GM10847 (cell line): ENCODE data around the gene HSPBP1.

Experiments used
- POLR2A ChIP-seq: IDR thresholded peaks from 2 replicates; pipeline ENCODE4 v1.6.1; 2011; ENCODE audit not compliant: insufficient read length; ENCODE audit errors: extremely low read depth

Gene HSPBP1

DNA sequence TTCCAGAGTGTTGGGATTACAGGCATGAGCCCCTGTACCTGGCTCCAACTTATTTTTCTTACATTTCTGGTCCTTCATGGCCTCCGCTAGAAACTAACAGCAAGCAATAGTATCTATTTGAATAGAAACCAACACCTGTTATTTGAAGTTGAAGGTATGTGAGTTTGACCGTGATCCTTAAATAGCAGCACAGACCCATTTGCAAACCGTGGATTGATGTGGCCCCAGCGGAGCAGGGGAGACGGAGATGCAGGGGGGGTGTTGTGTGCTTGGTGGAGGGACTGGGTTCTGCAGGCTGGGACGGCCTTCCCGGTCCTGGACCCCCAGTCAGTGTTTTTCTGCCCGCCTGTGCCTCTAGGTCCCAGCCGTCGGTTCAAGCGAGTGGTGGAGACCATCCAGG, 28.4 kb upstream of the HSPBP1 start:
- TF ChIP-seq POLR2A: no peak

DNA sequence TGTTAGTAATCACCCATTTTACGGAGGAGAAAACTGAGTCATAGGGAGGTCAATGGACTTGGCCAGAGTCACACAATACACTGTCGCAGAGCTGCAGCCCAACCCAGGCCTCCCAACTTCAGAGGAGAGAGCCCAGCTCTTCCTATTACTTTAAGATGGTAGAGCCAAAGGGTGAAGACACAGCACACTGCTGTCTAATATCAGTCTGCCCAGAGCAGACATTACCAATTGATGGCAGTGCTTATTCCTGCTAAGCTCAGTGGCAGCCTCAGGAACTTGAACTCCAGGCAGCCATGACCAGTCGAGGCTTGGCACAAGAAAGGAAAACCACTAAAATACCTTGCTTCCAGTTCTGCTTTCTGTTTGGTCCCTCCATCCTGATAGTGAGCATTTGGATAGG, 26.8 kb upstream of the HSPBP1 start:
- TF ChIP-seq POLR2A: no peak

DNA sequence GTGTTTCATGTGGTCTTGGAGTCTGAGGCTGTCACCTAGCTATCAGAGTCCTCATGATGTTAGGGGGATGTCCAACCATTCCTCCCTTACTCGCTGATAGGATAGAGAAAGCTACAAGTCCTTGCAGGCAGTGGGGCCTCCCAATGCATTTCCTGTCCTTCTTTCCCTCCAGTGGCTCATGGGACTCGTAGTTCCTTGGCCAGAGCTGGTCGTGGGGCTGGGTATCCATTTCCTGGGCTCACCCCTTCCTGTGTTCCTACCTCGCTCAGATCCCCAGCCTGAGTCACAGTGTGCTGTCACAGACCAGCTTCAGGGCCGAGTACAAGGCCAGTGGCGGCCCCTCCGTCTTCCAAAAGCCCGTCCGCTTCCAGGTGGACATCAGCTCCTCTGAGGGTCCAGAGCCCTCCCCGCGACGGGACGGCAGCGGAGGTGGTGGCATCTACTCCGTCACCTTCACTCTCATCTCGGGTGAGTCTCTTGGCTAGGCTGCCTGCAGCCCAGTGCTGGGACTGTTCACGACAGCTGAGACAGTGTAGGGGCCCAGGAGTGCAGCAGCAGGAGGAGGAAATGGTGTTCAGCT, 26.2 kb upstream of the HSPBP1 start:
- no peak for TF ChIP-seq POLR2A

GRCh38 chr19:55305491-55305890, 25.6 kb upstream of the HSPBP1 start:
- no peak for TF ChIP-seq POLR2A

DNA sequence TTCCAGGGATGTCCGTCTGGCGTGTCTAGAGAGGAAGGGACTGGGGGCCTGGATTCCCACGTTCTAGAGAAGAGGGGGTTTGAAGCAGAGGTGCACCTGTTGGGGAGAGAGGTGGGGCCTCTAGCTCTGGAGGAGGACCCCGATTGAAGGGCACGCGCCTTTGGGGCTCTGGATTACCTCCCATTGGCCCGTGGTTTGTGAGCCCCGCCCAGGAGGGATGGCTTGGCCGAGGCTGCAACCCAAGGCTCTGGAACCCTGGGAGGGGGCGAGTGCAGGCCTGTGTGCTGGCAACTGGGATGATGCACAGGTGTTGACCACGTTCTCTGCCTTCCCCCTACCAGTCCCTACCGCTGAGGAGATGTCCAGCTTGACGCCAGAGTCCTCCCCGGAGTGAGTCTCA, 25.1 kb upstream of the HSPBP1 start:
- TF ChIP-seq POLR2A: no peak

DNA sequence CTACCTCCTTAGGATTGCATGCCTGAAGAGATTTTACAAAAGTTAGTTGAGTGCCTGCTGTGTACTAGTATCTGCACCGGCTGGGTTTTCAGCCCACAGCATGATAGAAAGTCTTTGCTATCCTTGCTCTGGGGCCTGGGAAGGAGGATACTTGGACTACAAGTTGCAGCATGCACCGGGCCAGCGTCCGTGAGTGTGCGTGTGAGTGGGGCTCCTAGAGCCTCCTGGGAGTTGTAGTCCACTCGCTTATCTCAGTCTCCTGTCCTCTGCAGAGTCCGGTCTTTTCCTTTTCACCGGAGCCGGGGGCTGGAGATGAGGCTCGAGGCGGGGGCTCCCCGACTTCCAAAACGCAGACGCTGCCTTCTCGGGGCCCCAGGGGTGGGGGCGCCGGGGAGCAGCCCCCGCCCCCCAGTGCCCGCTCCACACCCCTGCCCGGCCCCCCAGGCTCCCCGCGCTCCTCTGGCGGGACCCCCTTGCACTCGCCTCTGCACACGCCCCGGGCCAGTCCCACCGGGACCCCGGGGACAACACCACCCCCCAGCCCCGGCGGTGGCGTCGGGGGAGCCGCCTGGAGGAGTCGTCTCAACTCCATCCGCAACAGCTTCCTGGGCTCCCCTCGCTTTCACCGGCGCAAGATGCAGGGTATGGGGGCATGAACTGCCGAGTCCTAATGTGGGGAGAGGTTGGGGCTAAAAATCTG, 24.5 kb upstream of the HSPBP1 start:
- TF ChIP-seq POLR2A: no peak

DNA sequence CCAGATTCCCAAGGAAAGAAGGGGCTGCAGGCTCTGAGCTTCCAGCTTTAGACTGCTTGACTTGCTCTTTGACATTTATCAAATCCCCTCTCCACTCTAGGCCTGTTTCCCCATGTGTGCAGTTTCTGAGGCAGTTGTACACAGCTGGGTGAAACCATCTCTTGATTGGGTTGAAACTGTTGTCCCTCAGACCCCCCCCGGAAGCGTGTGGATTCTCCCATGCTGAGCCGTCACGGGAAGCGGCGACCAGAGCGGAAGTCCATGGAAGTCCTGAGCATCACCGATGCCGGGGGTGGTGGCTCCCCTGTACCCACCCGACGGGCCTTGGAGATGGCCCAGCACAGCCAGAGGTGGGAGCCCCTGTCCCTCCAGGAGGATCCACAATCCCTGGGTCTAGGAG, 23.6 kb upstream of the HSPBP1 start:
- TF ChIP-seq POLR2A: no peak

DNA sequence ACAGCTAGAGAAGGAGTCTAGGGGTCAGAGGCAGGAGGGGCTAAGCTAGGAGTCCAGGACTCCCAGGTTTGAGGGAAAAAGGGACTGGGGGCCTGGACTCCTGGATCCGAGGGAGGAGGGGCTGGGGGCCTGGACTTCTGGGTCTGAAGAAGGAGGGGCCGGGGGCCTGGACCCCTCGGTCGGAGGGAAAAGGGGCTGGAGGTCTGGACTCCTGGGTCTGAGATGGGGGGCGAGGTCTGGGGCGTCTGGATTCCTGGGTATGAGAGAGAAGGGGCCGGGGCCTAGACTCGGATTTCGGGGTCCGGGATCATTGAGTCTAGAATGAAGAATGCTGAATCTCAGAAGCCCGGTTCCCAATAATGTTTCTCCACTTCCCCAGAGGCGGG, 22.4 kb upstream of the HSPBP1 start:
- TF ChIP-seq POLR2A: no peak

DNA sequence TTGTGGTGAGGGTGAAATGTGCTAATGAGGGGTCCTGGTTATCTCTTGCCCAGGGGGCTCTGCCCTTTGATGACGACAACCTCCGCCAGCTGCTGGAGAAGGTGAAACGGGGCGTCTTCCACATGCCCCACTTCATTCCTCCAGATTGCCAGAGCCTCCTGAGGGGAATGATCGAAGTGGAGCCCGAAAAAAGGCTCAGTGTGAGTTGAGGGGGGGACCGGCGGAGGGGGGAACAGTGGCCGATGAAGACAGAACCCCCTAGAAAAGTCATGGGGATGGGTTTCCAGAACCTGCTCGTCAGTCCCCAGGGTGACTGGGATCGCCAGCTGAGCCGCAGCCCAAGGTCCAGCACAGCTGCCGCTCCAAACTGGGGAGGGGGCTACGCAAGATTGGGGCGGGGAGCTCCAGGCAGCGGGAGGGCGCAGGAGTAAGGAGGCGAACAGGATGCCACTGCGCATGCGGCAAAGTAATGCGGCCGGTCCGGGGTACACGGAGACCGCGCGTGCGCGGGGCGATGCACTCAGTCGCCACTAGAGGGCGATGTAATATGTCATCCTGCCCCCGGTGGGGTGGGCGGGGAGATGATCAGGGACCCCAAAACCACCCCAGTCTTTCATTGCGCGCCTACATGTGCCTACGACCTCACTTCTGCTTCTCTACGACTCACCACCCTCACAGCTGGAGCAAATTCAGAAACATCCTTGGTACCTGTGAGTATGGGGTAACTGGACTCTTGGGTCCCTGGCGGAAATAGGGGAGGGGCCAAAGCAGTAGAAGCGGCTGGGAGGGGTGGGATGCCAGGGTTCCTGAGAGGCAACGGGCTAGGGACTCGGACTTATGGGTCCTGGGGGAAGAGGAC, 21.8 kb upstream of the HSPBP1 start:
- no peak for TF ChIP-seq POLR2A

- no peak for TF ChIP-seq POLR2A
Measured at GRCh38 chr19:55300886-55301458, 21.1 kb upstream of the HSPBP1 start.

DNA sequence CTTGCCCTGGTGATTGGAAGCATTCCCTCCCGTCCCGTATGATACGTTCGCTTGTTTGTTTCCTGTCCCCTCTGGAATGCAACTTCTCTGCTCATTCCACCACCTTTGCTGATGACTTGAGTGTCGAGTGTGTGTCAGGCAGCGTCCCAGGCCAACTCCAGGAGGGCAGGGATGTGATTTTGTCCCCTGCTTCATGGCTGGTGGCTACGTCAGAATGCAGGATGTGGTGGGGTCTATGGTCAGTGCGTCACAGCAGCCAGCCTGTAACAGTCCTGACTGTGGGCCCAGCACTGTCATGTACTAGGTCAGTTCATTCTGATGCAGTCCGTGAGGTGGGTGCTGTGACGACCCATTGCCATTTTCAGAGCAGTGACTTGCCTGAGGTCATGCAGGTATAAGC, 20.1 kb upstream of the HSPBP1 start:
- TF ChIP-seq POLR2A: no peak

GRCh38 chr19:55297267-55297666, 17.4 kb upstream of the HSPBP1 start:
- TF ChIP-seq POLR2A: no peak

- TF ChIP-seq POLR2A: no peak
Measured at GRCh38 chr19:55289117-55289796, 9.3 kb upstream of the HSPBP1 start.

DNA sequence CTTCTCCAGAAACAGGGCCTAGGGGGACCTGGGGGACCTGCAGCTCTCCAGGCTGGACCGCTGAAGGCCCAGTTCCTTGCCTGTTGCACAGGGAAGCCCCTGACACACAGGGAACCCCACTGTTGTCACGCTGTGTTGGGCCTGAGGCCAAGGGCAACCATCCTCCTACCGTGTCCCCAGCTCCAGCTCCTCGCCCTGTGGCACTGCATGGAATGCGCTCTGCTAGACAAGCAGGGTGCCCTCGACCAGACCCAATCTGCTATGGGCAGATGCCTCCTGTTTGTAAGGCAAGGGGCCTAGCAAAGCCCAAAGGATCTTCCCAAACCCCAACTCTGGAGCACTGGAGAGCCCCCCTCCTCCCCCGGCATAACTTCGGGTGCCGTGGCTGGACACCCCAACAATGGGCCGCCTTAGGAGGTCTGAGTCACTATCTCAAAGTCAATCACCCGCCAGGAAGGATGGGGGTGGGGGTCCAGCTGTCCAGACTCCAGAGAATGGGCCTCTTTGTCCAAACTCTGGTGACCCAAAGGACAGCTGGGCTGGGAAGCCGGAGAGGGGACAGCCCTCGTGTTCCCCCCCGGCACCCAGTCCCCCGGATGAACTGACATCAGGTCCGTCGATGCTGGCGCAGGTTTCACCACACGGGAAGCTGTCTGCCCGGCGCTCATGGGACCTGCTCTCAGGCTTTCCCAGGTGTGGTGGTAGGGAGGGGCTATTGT, 7.6 kb upstream of the HSPBP1 start:
- TF ChIP-seq POLR2A: no peak
